Measurements from ENCODE around the gene CDH13. TPM values are rescaled to one million over a fixed set of nuclear protein-coding genes. Genes with fewer than 3 reads are reported as not detected.

The CDH13 gene
- total and polyA plus RNA-seq, 10 of the 15 experiments (the other 5 are each of a cell fraction or from before 2014, with no cell fraction given), result under 0.01 to 0.05 TPM; not detected in 8

- Histone ChIP-seq H3K9me3 (replicated peaks; ENCODE audit: control insufficient read depth, insufficient read depth, low read length) (no peaks in the 10 kb centered on the region), H4K20me1 (ENCODE audit: control insufficient read depth, insufficient read depth) (no peaks in the 10 kb centered on the region), H3K79me2 (ENCODE audit: control insufficient read depth, insufficient read depth, low read length) (no peaks in the 10 kb centered on the region), H3K4me3 (no peak overlapping the region), H2AFZ (ENCODE audit: control insufficient read depth, low read depth, low read length) (no peak overlapping the region), H3K36me3 (ENCODE audit: control insufficient read depth in 2 of 2, insufficient read depth in 2 of 2, low read length in 1 of 2) (no peaks in the 10 kb centered on the region), H3K27ac (ENCODE audit: control insufficient read depth, insufficient read depth) (no peak overlapping the region), H3K4me1 (ENCODE audit: control insufficient read depth, insufficient read depth, low read length) (no peaks in the 10 kb centered on the region), H3K9ac (ENCODE audit: control insufficient read depth, insufficient read depth, low read length) (no peak overlapping the region), H3K4me2 (ENCODE audit: control insufficient read depth, insufficient read depth) (no peak overlapping the region), H3K27me3 (replicated peaks in 1 of 2; ENCODE audit: control insufficient read depth in 2 of 2, insufficient read depth in 2 of 2, low read length in 1 of 2) (no peaks in the 10 kb centered on the region; a peak in 1 of 4 replicates)
- ChIA-PET POLR2A (no interaction called here), SMC1A (ENCODE audit: uncharacterized antibody, unreplicated experiment) (no interaction called here), RAD21 (ENCODE audit: unreplicated experiment) (no interaction called here), CTCF (no interaction called here)
- no peak for FAIRE-seq
- whole genome bisulfite sequencing (ENCODE audit: insufficient coverage, insufficient replicate concordance, low lambda C conversion rate, missing lambda C conversion rate), result 25% methylated on average over 8 of the region's 8 CpGs
- no peak for ATAC-seq
- intact Hi-C loops (cut with micrococcal nuclease; ENCODE audit: unreplicated experiment), result no loop called here
- no peak for DNase-seq (ENCODE audit: low read depth, low spot score)
- BruUV-seq (replicated peaks), result no TSS peak
- in situ Hi-C loops (cut with MboI), result no loop called here
- TF ChIP-seq CEBPB (IDR thresholded peaks at IDR 0.05; ENCODE audit: borderline replicate concordance in 1 of 2, low read depth in 2 of 2, low read length in 2 of 2) (no peak), ZNF217 (IDR thresholded peaks at IDR 0.05) (no peak), USF2 (IDR thresholded peaks at IDR 0.05; ENCODE audit: borderline replicate concordance, low read depth, low read length) (no peak), ZSCAN29 (IDR thresholded peaks at IDR 0.05) (no peak), YBX1 (IDR thresholded peaks at IDR 0.05) (no peak), PBX3 (IDR thresholded peaks at IDR 0.05; ENCODE audit: insufficient replicate concordance, low read depth, low read length) (no peak), GATAD2B (conservative IDR thresholded peaks at IDR 0.05; ENCODE audit: low read depth) (no peak), HCFC1 (IDR thresholded peaks at IDR 0.05; ENCODE audit: low read length) (no peak), BACH1 (IDR thresholded peaks at IDR 0.05; ENCODE audit: borderline replicate concordance) (no peak), HDAC6 (IDR thresholded peaks at IDR 0.05; ENCODE audit: unreplicated experiment) (no peak), EP300 (IDR thresholded peaks at IDR 0.05; ENCODE audit: borderline replicate concordance in 1 of 2, control insufficient read depth in 1 of 2, low read depth in 2 of 2, low read length in 2 of 2) (no peak), SMAD1 (IDR thresholded peaks at IDR 0.05; ENCODE audit: low read depth, partially characterized antibody) (no peak), CREM (IDR thresholded peaks at IDR 0.05; ENCODE audit: low read depth) (no peak), SIX5 (IDR thresholded peaks at IDR 0.05; ENCODE audit: low read depth, low read length, severe bottlenecking) (no peak), NBN (IDR thresholded peaks at IDR 0.05) (no peak)
- TF ChIP-seq, protein P1, sequence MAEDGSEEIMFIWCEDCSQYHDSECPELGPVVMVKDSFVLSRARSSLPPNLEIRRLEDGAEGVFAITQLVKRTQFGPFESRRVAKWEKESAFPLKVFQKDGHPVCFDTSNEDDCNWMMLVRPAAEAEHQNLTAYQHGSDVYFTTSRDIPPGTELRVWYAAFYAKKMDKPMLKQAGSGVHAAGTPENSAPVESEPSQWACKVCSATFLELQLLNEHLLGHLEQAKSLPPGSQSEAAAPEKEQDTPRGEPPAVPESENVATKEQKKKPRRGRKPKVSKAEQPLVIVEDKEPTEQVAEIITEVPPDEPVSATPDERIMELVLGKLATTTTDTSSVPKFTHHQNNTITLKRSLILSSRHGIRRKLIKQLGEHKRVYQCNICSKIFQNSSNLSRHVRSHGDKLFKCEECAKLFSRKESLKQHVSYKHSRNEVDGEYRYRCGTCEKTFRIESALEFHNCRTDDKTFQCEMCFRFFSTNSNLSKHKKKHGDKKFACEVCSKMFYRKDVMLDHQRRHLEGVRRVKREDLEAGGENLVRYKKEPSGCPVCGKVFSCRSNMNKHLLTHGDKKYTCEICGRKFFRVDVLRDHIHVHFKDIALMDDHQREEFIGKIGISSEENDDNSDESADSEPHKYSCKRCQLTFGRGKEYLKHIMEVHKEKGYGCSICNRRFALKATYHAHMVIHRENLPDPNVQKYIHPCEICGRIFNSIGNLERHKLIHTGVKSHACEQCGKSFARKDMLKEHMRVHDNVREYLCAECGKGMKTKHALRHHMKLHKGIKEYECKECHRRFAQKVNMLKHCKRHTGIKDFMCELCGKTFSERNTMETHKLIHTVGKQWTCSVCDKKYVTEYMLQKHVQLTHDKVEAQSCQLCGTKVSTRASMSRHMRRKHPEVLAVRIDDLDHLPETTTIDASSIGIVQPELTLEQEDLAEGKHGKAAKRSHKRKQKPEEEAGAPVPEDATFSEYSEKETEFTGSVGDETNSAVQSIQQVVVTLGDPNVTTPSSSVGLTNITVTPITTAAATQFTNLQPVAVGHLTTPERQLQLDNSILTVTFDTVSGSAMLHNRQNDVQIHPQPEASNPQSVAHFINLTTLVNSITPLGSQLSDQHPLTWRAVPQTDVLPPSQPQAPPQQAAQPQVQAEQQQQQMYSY (CRISPR knock-in tag; IDR thresholded peaks at IDR 0.05), result no peak
- TF ChIP-seq, protein P2, sequence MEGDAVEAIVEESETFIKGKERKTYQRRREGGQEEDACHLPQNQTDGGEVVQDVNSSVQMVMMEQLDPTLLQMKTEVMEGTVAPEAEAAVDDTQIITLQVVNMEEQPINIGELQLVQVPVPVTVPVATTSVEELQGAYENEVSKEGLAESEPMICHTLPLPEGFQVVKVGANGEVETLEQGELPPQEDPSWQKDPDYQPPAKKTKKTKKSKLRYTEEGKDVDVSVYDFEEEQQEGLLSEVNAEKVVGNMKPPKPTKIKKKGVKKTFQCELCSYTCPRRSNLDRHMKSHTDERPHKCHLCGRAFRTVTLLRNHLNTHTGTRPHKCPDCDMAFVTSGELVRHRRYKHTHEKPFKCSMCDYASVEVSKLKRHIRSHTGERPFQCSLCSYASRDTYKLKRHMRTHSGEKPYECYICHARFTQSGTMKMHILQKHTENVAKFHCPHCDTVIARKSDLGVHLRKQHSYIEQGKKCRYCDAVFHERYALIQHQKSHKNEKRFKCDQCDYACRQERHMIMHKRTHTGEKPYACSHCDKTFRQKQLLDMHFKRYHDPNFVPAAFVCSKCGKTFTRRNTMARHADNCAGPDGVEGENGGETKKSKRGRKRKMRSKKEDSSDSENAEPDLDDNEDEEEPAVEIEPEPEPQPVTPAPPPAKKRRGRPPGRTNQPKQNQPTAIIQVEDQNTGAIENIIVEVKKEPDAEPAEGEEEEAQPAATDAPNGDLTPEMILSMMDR (IDR thresholded peaks at IDR 0.05 in 2 of 3, conservative IDR thresholded peaks at IDR 0.05 in 1 of 3; ENCODE audit: control insufficient read depth in 2 of 3, extremely low read depth in 1 of 3, insufficient read depth in 1 of 3, low read depth in 3 of 3, low read length in 3 of 3), result no peak
- TF ChIP-seq, protein P3, sequence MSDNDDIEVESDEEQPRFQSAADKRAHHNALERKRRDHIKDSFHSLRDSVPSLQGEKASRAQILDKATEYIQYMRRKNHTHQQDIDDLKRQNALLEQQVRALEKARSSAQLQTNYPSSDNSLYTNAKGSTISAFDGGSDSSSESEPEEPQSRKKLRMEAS (IDR thresholded peaks at IDR 0.05; ENCODE audit: low read depth, low read length), result no peak
Measured at GRCh38 chr16:83651871-83652270, 1025.1 kb downstream of the CDH13 start.
